A549 treated with AZD9567 at 1 μM for 4 hours (cell line): Measurements from ENCODE around the gene MDFIC. TPM values are rescaled to one million over a fixed set of nuclear protein-coding genes. Genes with fewer than 3 reads are reported as not detected.

Experiments used
- total RNA-seq: library from RNA; stranded (reverse); fragments of 200-300 nt; extraction: Qiagen RNA extraction; gene quantifications from 5 replicates; pipeline ENCODE4 v1.2.3, GENCODE V29; 2022; ENCODE audit not compliant: insufficient read depth

Gene MDFIC, protein sequence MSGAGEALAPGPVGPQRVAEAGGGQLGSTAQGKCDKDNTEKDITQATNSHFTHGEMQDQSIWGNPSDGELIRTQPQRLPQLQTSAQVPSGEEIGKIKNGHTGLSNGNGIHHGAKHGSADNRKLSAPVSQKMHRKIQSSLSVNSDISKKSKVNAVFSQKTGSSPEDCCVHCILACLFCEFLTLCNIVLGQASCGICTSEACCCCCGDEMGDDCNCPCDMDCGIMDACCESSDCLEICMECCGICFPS
- total RNA-seq, result 15.8 to 20.2 TPM (median 18.0 TPM) in 5 replicates

DNA sequence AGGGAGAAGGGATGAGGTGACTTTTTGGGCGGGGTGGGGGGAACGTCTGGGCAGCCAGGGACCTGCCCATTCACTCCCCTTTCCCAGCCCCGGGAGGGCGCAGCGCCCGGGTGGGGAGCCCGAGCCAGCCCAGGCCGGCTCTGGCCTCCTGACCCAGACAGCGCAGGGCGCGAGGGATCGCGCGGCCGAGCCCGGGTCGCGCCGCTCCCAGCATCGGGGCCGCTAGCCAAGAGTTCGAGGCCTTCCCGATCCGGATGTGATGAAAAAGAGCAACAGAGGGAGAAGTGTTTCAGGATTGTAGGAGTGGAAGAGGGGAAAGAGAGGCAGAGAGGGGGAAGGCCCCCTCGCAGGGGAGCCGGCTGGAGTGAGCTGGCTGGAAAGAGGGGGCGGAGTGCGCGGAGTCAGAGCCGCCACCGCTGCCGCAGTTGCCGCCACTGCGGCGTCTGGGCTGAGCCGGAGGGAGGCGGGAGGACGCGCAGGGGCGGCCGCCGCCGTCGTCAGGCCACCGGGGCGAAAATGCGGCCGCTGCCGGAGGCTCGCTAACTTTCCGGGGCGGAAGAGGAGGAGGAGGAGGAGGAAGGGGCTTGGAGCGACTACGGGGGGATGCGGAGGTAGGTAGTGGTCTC lies at the start of gene MDFIC:
TSS of gene MDFIC (plus strand) at position 69 of the 626 bp plus-strand sequence. CDS start 940 bp downstream, outside the sequence.

